ENCODE results near the gene GLYATL1.

The GLYATL1 gene

GRCh38 chr11:58939277-58939676, at the start of gene GLYATL1:
TSS of gene GLYATL1 (plus strand) at chr11:58939488. CDS start at chr11:58947088, 7,600 bp downstream.
- intact Hi-C loops (cut with DNase I) = no loop called here
- no peak for DNase-seq

GRCh38 chr11:58893899-58894298, 45.4 kb upstream of the GLYATL1 start:
- intact Hi-C loops (cut with DNase I) = no loop called here
- no peak for DNase-seq

GRCh38 chr11:58898106-58898505, 41.2 kb upstream of the GLYATL1 start:
- DNase-seq = no peak
- intact Hi-C loops (cut with DNase I) = no loop called here

- intact Hi-C loops (cut with DNase I) = no loop called here
These were observed 38.5 kb upstream of the GLYATL1 start for GRCh38 chr11:58900479-58901420.

GRCh38 chr11:58902881-58903280, 36.4 kb upstream of the GLYATL1 start:
- intact Hi-C loops (cut with DNase I) = no loop called here
- DNase-seq = no peak

More at GRCh38 chr11:58900479-58901420, 38.5 kb upstream of the GLYATL1 start:
- DNase-seq = peak; percentile 49 to 96 (median 74)

GRCh38 chr11:58905011-58905720, 34.1 kb upstream of the GLYATL1 start:
- intact Hi-C loops (cut with DNase I) = no loop called here
- DNase-seq = peak; percentile 31 to 93 (median 56)

GRCh38 chr11:58905721-58906547, 33.4 kb upstream of the GLYATL1 start:
- DNase-seq = peak; percentile 57 to 96 (median 76)
- intact Hi-C loops (cut with DNase I) = no loop called here

- intact Hi-C loops (cut with DNase I) = no loop called here
- DNase-seq = no peak
These were observed 31.5 kb upstream of the GLYATL1 start for GRCh38 chr11:58907780-58908179.

GRCh38 chr11:58912124-58912523, 27.2 kb upstream of the GLYATL1 start:
- intact Hi-C loops (cut with DNase I) = no loop called here

GRCh38 chr11:58913685-58914084, 25.6 kb upstream of the GLYATL1 start:
- intact Hi-C loops (cut with DNase I) = no loop called here
- no peak for DNase-seq

More at GRCh38 chr11:58912124-58912523, 27.2 kb upstream of the GLYATL1 start:
- DNase-seq = no peak

- no peak for DNase-seq
- intact Hi-C loops (cut with DNase I) = no loop called here
These were observed 24.3 kb upstream of the GLYATL1 start for GRCh38 chr11:58914821-58915543.

GRCh38 chr11:58916637-58917036, 22.7 kb upstream of the GLYATL1 start:
- intact Hi-C loops (cut with DNase I) = no loop called here
- DNase-seq = no peak

GRCh38 chr11:58917159-58917783, 22.0 kb upstream of the GLYATL1 start:
- DNase-seq = no peak
- intact Hi-C loops (cut with DNase I) = no loop called here

GRCh38 chr11:58919561-58919960, 19.7 kb upstream of the GLYATL1 start:
- no peak for DNase-seq
- intact Hi-C loops (cut with DNase I) = no loop called here

GRCh38 chr11:58919980-58920379, 19.3 kb upstream of the GLYATL1 start:
- intact Hi-C loops (cut with DNase I) = no loop called here

GRCh38 chr11:58921778-58922390, 17.4 kb upstream of the GLYATL1 start:
- no peak for DNase-seq
- intact Hi-C loops (cut with DNase I) = no loop called here

More at GRCh38 chr11:58919980-58920379, 19.3 kb upstream of the GLYATL1 start:
- no peak for DNase-seq

GRCh38 chr11:58922479-58922878, 16.8 kb upstream of the GLYATL1 start:
- no peak for DNase-seq
- intact Hi-C loops (cut with DNase I) = no loop called here

- DNase-seq = no peak
- intact Hi-C loops (cut with DNase I) = no loop called here
These were observed 15.9 kb upstream of the GLYATL1 start for GRCh38 chr11:58923300-58923788.

- intact Hi-C loops (cut with DNase I) = no loop called here
- no peak for DNase-seq
These were observed 15.1 kb upstream of the GLYATL1 start for GRCh38 chr11:58924230-58924629.
